Measurements from ENCODE around the gene RNPS1. TPM values are rescaled to one million over a fixed set of nuclear protein-coding genes. Genes with fewer than 3 reads are reported as not detected.

The RNPS1 gene
- polyA plus RNA-seq, 1 donor from 2014 or later, result 180 TPM

DNA sequence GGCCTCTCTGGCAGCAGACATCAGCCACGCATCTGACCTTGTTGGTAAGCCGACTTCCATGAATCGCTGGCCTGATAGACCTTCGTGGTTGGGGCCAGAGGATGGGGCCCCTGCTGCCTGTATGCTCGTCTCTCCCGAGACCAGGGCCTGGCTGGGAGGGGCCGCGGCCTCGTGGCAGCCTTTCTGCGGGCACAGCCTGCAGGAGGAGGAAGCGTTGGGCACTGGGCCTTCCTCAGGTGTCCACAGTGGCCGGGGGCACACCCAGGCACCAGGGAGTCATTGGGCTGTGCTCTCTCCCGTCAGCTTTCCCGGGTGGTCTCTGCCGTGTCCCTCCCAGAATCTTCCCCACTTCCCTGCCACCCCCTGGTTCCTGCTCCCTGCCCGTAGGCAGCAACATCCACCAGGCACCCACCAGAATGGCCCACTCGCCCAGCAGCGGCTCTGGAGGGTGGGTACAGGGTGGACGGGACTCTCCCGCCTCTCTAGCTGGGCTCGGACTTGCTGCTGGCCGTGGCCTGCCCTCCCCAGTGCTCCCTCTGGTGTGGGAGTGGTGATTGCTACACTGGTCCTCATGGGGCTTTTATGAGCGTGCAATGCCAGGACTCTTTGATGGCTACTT lies 38.2 kb downstream of the RNPS1 start:
- H3K36me3 ChIP-seq (ENCODE audit: insufficient read depth, low read length), result no peaks in the 10 kb centered on the region
- H3F3A ChIP-seq (ENCODE audit: insufficient read depth, low read length, poor library complexity, severe bottlenecking), result no peaks in the 10 kb centered on the region
- no peak overlapping the region for H3K9ac ChIP-seq (ENCODE audit: low read length)
- no peak overlapping the region for H3K4me2 ChIP-seq (ENCODE audit: low read length)
- H3K9me2 ChIP-seq (ENCODE audit: insufficient read depth, low read length), result no peaks in the 10 kb centered on the region
- no peaks in the 10 kb centered on the region for H3K27me3 ChIP-seq (ENCODE audit: insufficient read depth, low read depth, low read length)
- H3K27ac ChIP-seq (ENCODE audit: low read length), result no peak overlapping the region
- H2AFZ ChIP-seq (ENCODE audit: low read depth, low read length), result no peak overlapping the region
- peaks cover 17% of the 10 kb centered on the region for H3K79me2 ChIP-seq (replicated peaks; ENCODE audit: insufficient read depth, low read length)
- H4K20me1 ChIP-seq (ENCODE audit: insufficient read depth), result no peaks in the 10 kb centered on the region
- H3K9me3 ChIP-seq (ENCODE audit: low read length), result no peaks in the 10 kb centered on the region
- H3K4me3 ChIP-seq (ENCODE audit: low read length), result no peak overlapping the region
- no peak for TF ChIP-seq POLR2AphosphoS5 (IDR thresholded peaks at IDR 0.05)
- TF ChIP-seq, protein P1, sequence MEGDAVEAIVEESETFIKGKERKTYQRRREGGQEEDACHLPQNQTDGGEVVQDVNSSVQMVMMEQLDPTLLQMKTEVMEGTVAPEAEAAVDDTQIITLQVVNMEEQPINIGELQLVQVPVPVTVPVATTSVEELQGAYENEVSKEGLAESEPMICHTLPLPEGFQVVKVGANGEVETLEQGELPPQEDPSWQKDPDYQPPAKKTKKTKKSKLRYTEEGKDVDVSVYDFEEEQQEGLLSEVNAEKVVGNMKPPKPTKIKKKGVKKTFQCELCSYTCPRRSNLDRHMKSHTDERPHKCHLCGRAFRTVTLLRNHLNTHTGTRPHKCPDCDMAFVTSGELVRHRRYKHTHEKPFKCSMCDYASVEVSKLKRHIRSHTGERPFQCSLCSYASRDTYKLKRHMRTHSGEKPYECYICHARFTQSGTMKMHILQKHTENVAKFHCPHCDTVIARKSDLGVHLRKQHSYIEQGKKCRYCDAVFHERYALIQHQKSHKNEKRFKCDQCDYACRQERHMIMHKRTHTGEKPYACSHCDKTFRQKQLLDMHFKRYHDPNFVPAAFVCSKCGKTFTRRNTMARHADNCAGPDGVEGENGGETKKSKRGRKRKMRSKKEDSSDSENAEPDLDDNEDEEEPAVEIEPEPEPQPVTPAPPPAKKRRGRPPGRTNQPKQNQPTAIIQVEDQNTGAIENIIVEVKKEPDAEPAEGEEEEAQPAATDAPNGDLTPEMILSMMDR (IDR thresholded peaks at IDR 0.05; ENCODE audit: poor library complexity, severe bottlenecking), result no peak
- TF ChIP-seq EZH2 (IDR thresholded peaks at IDR 0.05; ENCODE audit: borderline replicate concordance, insufficient read depth, low read length, poor library complexity, severe bottlenecking), result no peak
- TF ChIP-seq TAF1 (IDR thresholded peaks at IDR 0.05; ENCODE audit: low read depth), result no peak
- TF ChIP-seq RAD21 (conservative IDR thresholded peaks at IDR 0.05), result no peak
- no peak for TF ChIP-seq MXI1 (conservative IDR thresholded peaks at IDR 0.05; ENCODE audit: poor library complexity, severe bottlenecking)
- TF ChIP-seq, protein P2, sequence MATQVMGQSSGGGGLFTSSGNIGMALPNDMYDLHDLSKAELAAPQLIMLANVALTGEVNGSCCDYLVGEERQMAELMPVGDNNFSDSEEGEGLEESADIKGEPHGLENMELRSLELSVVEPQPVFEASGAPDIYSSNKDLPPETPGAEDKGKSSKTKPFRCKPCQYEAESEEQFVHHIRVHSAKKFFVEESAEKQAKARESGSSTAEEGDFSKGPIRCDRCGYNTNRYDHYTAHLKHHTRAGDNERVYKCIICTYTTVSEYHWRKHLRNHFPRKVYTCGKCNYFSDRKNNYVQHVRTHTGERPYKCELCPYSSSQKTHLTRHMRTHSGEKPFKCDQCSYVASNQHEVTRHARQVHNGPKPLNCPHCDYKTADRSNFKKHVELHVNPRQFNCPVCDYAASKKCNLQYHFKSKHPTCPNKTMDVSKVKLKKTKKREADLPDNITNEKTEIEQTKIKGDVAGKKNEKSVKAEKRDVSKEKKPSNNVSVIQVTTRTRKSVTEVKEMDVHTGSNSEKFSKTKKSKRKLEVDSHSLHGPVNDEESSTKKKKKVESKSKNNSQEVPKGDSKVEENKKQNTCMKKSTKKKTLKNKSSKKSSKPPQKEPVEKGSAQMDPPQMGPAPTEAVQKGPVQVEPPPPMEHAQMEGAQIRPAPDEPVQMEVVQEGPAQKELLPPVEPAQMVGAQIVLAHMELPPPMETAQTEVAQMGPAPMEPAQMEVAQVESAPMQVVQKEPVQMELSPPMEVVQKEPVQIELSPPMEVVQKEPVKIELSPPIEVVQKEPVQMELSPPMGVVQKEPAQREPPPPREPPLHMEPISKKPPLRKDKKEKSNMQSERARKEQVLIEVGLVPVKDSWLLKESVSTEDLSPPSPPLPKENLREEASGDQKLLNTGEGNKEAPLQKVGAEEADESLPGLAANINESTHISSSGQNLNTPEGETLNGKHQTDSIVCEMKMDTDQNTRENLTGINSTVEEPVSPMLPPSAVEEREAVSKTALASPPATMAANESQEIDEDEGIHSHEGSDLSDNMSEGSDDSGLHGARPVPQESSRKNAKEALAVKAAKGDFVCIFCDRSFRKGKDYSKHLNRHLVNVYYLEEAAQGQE (IDR thresholded peaks at IDR 0.05; ENCODE audit: borderline replicate concordance), result no peak

DNA sequence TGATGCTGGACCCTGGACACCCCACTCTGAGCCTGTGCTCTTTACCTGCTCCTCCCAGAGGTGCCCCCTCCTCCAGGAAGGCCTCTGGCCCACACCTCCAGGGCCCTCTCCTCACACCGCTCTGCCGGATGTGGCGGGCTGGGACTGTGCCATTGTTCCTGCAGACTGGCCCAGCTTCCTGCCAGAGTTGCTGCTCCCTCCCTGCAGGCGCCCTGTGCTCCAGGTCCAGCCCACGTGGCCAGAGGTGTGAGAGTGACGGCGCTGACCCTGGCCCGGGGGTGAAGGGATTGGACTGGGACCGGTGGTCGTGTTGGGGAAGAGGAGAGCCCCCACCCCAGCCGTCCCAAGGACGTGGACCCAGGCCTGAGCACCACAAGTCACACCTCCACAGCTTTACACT lies 38.8 kb downstream of the RNPS1 start:
- H3K27ac ChIP-seq (ENCODE audit: low read length), result no peak overlapping the region
- H3K27me3 ChIP-seq (ENCODE audit: insufficient read depth, low read depth, low read length), result no peaks in the 10 kb centered on the region
- no peak for TF ChIP-seq SMC3 (conservative IDR thresholded peaks at IDR 0.05; ENCODE audit: poor library complexity)
- no peak for TF ChIP-seq MXI1 (conservative IDR thresholded peaks at IDR 0.05; ENCODE audit: poor library complexity, severe bottlenecking)
- TF ChIP-seq POLR2AphosphoS5 (IDR thresholded peaks at IDR 0.05), result no peak
- TF ChIP-seq EZH2 (IDR thresholded peaks at IDR 0.05; ENCODE audit: borderline replicate concordance, insufficient read depth, low read length, poor library complexity, severe bottlenecking), result no peak
- TF ChIP-seq, protein P2 (IDR thresholded peaks at IDR 0.05; ENCODE audit: borderline replicate concordance), result no peak
- no peak for TF ChIP-seq TAF1 (IDR thresholded peaks at IDR 0.05; ENCODE audit: low read depth)
- no peak for TF ChIP-seq RAD21 (conservative IDR thresholded peaks at IDR 0.05)
- TF ChIP-seq, protein P1 (IDR thresholded peaks at IDR 0.05; ENCODE audit: poor library complexity, severe bottlenecking), result no peak
- TF ChIP-seq EP300 (conservative IDR thresholded peaks at IDR 0.05; ENCODE audit: poor library complexity, severe bottlenecking), result no peak
- no peaks in the 10 kb centered on the region for H4K20me1 ChIP-seq (ENCODE audit: insufficient read depth)
- no peak overlapping the region for H3K4me3 ChIP-seq (ENCODE audit: low read length)
- no peaks in the 10 kb centered on the region for H3F3A ChIP-seq (ENCODE audit: insufficient read depth, low read length, poor library complexity, severe bottlenecking)
- no peak overlapping the region for H3K9ac ChIP-seq (ENCODE audit: low read length)
- no peaks in the 10 kb centered on the region for H3K9me2 ChIP-seq (ENCODE audit: insufficient read depth, low read length)
- H2AFZ ChIP-seq (ENCODE audit: low read depth, low read length), result no peak overlapping the region
- peaks cover 24% of the 10 kb centered on the region for H3K79me2 ChIP-seq (replicated peaks; ENCODE audit: insufficient read depth, low read length)
- no peaks in the 10 kb centered on the region for H3K9me3 ChIP-seq (ENCODE audit: low read length)
- H3K4me2 ChIP-seq (ENCODE audit: low read length), result no peak overlapping the region
- H3K36me3 ChIP-seq (ENCODE audit: insufficient read depth, low read length), result no peaks in the 10 kb centered on the region
